HepG2 (cell line): ENCODE data around the gene RBM18. TPM values are rescaled to one million over a fixed set of nuclear protein-coding genes. Genes with fewer than 3 reads are reported as not detected.
A peak's percentile ranks its signal among the peaks of the same experiment; 100 is the strongest.

ENCODE experiments used
- BCL6 ChIP-seq: IDR thresholded peaks from 2 replicates; pipeline ENCODE4 v1.6.1; 2016; ENCODE audit warnings: missing genetic modification reagents, missing compliant biosample characterization
- DNMT1 ChIP-seq: sonication (generic); formaldehyde crosslinking; IDR thresholded peaks from 2 replicates; pipeline ENCODE4 v1.5.1; 2020; ENCODE audit warnings: mild to moderate bottlenecking, missing genetic modification reagents
- EP300 ChIP-seq, 3 experiments: sonication (generic) in 1 of 3; formaldehyde crosslinking in 1 of 3; IDR thresholded peaks; 2 replicates each; pipeline versions ENCODE4 v1.5.1 to v1.6.1; 2011 to 2020; ENCODE audit warnings: low read depth in 2 of 3, low read length in 2 of 3, borderline replicate concordance in 1 of 3, improper control_type of control experiment in 1 of 3, mild to moderate bottlenecking in 1 of 3, missing genetic modification reagents in 1 of 3, moderate library complexity in 1 of 3
- ESRRA ChIP-seq: sonication (generic); formaldehyde crosslinking; IDR thresholded peaks from 2 replicates; pipeline ENCODE4 v1.5.1; 2020; ENCODE audit warnings: mild to moderate bottlenecking, low read depth, missing genetic modification reagents
- HDAC2 ChIP-seq: sonication (generic); formaldehyde crosslinking; IDR thresholded peaks from 2 replicates; pipeline ENCODE4 v1.4.0; 2020; ENCODE audit warnings: missing genetic modification reagents
- HNF4G ChIP-seq, 2 experiments: sonication (generic) in 1 of 2; formaldehyde crosslinking in 1 of 2; IDR thresholded peaks; 2 replicates each; pipeline versions ENCODE4 v1.4.0 to v1.6.1; 2011 to 2020; ENCODE audit warnings: borderline replicate concordance in 2 of 2, low read depth in 2 of 2, mild to moderate bottlenecking in 2 of 2, low read length in 1 of 2, missing genetic modification reagents in 1 of 2, moderate library complexity in 1 of 2
- HOXD1 ChIP-seq: sonication (generic); formaldehyde crosslinking; IDR thresholded peaks from 2 replicates; pipeline ENCODE4 v1.5.0; 2020; ENCODE audit warnings: missing genetic modification reagents
- KDM2A ChIP-seq: sonication (generic); formaldehyde crosslinking; IDR thresholded peaks from 2 replicates; pipeline ENCODE4 v1.4.0; 2020; ENCODE audit warnings: low read depth, missing genetic modification reagents, borderline replicate concordance
- NR2F1 ChIP-seq, 2 experiments: fragments of 450-650 bp in 1 of 2; formaldehyde crosslinking in 1 of 2; IDR thresholded peaks; 2 replicates each; pipeline versions ENCODE4 v1.5.0 to v1.6.1; 2016 to 2020; ENCODE audit warnings: mild to moderate bottlenecking in 1 of 2, missing compliant biosample characterization in 1 of 2, missing genetic modification reagents in 1 of 2, moderate library complexity in 1 of 2
- PITX1 ChIP-seq: sonication (generic); formaldehyde crosslinking; IDR thresholded peaks from 2 replicates; pipeline ENCODE4 v1.5.1; 2020; ENCODE audit warnings: mild to moderate bottlenecking, missing genetic modification reagents
- POGK ChIP-seq: sonication (generic); formaldehyde crosslinking; conservative IDR thresholded peaks from 2 replicates; pipeline ENCODE4 v1.8.0; 2022; ENCODE audit warnings: mild to moderate bottlenecking, moderate library complexity, missing genetic modification reagents
- RARA ChIP-seq: IDR thresholded peaks from 2 replicates; pipeline ENCODE4 v1.6.1; 2016; ENCODE audit warnings: missing genetic modification reagents, missing compliant biosample characterization
- REPIN1 ChIP-seq: sonication (generic); formaldehyde crosslinking; IDR thresholded peaks from 2 replicates; pipeline ENCODE4 v1.8.0; 2022; ENCODE audit warnings: missing genetic modification reagents, low read depth, mild to moderate bottlenecking, borderline replicate concordance
- RFX5 ChIP-seq: IDR thresholded peaks from 2 replicates; pipeline ENCODE4 v1.6.1; 2011; ENCODE audit warnings: low read depth, low read length, improper control_type of control experiment
- RXRA ChIP-seq: sonication (generic); formaldehyde crosslinking; IDR thresholded peaks from 2 replicates; pipeline ENCODE4 v1.5.1; 2020; ENCODE audit warnings: missing genetic modification reagents
- SALL1 ChIP-seq: sonication (generic); formaldehyde crosslinking; IDR thresholded peaks from 2 replicates; pipeline ENCODE4 v1.8.0; 2022; ENCODE audit warnings: mild to moderate bottlenecking, missing genetic modification reagents
- SAP130 ChIP-seq: IDR thresholded peaks from 2 replicates; pipeline ENCODE4 v1.6.1; 2016; ENCODE audit warnings: low read depth
- SKI ChIP-seq: fragments of 450-650 bp; IDR thresholded peaks from one replicate; pipeline ENCODE4 v1.6.1; 2018; ENCODE audit warnings: mild to moderate bottlenecking; ENCODE audit not compliant: partially characterized antibody
- TARDBP ChIP-seq: sonication (generic); formaldehyde crosslinking; IDR thresholded peaks from 2 replicates; pipeline ENCODE4 v1.8.0; 2022; ENCODE audit warnings: mild to moderate bottlenecking, missing genetic modification reagents
- TBX2 ChIP-seq: sonication (generic); formaldehyde crosslinking; IDR thresholded peaks from 2 replicates; pipeline ENCODE4 v1.5.0; 2020; ENCODE audit warnings: missing genetic modification reagents, mild to moderate bottlenecking, borderline replicate concordance
- TEF ChIP-seq: sonication (generic); formaldehyde crosslinking; IDR thresholded peaks from 2 replicates; pipeline ENCODE4 v1.5.0; 2020; ENCODE audit warnings: missing genetic modification reagents
- THAP7 ChIP-seq: sonication (generic); formaldehyde crosslinking; IDR thresholded peaks from 2 replicates; pipeline ENCODE4 v1.8.1; 2023; ENCODE audit warnings: mild to moderate bottlenecking, missing genetic modification reagents
- ZMYM4 ChIP-seq: sonication (generic); formaldehyde crosslinking; IDR thresholded peaks from 2 replicates; pipeline ENCODE4 v1.8.1; 2023; ENCODE audit warnings: mild to moderate bottlenecking, missing genetic modification reagents
- ZNF296 ChIP-seq: sonication (generic); formaldehyde crosslinking; conservative IDR thresholded peaks from 2 replicates; pipeline ENCODE4 v1.5.0; 2020; ENCODE audit warnings: mild to moderate bottlenecking, missing genetic modification reagents
- ZNF362 ChIP-seq: sonication (generic); formaldehyde crosslinking; IDR thresholded peaks from 2 replicates; pipeline ENCODE4 v1.4.0; 2020; ENCODE audit warnings: missing genetic modification reagents, mild to moderate bottlenecking, borderline replicate concordance
- polyA plus RNA-seq, 8 experiments: library from polyadenylated mRNA; depleted of rRNA in 3 of 8; stranded (reverse) in 7 of 8; unstranded in 1 of 8; fragments of >200 nt; fragmentation: Illumina TruSeq in 4 of 8; extraction: Trizol in 4 of 8; gene quantifications; 2 replicates each; pipeline versions ENCODE4 v1.2.1 to v1.2.3, GENCODE V29; 2011 to 2016; ENCODE audit warnings: low read depth in 4 of 8, missing spikeins in 1 of 8, mixed read lengths in 1 of 8; ENCODE audit not compliant: insufficient read depth in 1 of 8
- total RNA-seq, 5 experiments: library from RNA; depleted of rRNA; stranded (reverse); fragments of >200 nt; fragmentation: Illumina TruSeq; extraction: Trizol; gene quantifications; 2 replicates each; pipeline ENCODE4 v1.2.3, GENCODE V29; 2016; ENCODE audit warnings: low read depth in 1 of 5

Gene RBM18
- total and polyA plus RNA-seq, 2 of the 13 experiments (the other 11 are each of a cell fraction or from before 2014, with no cell fraction given) = 12.6 to 16.6 TPM

GRCh38 chr9:122188369-122188768 lies 76.3 kb downstream of the RBM18 start (continued):
- TF ChIP-seq ZMYM4 = peak; percentile 59; the same call in 1 of the 2 replicates
- no peak for TF ChIP-seq DNMT1 (CRISPR knock-in tag)
- peak; percentile 61 for TF ChIP-seq BCL6 (CRISPR knock-in tag)
- TF ChIP-seq ZNF296 (CRISPR knock-in tag) = no peak
- no peak for TF ChIP-seq HOXD1 (CRISPR knock-in tag)
- TF ChIP-seq POGK (CRISPR knock-in tag) = 0 out of 2 replicates have a peak, but pooled peaks have one; percentile 38
- TF ChIP-seq KDM2A (CRISPR knock-in tag) = no peak
- TF ChIP-seq TARDBP (CRISPR knock-in tag) = 0 out of 2 replicates have a peak, but pooled peaks have one; percentile 40
- TF ChIP-seq ZNF362 (CRISPR knock-in tag) = no peak
- TF ChIP-seq RARA (CRISPR knock-in tag) = peak; percentile 84
- TF ChIP-seq RXRA (CRISPR knock-in tag) = peak; percentile 70
- peak; percentile 39; the same call in 1 of the 2 replicates for TF ChIP-seq HNF4G (IDR thresholded peaks at IDR 0.05; ENCODE audit: borderline replicate concordance, low read depth, low read length)
- TF ChIP-seq HNF4G (CRISPR knock-in tag; IDR thresholded peaks at IDR 0.05; ENCODE audit: borderline replicate concordance, low read depth) = no peak
- peak in 1 of 2 experiments; percentile 27; a peak in 1 of 4 replicates for TF ChIP-seq EP300 (IDR thresholded peaks at IDR 0.05; ENCODE audit: low read depth in 2 of 2, low read length in 2 of 2)
- TF ChIP-seq EP300 (CRISPR knock-in tag; IDR thresholded peaks at IDR 0.05; ENCODE audit: borderline replicate concordance) = no peak
- TF ChIP-seq THAP7 (CRISPR knock-in tag) = no peak
- peak; percentile 87 for TF ChIP-seq PITX1 (CRISPR knock-in tag)
- 0 out of 2 replicates have a peak, but pooled peaks have one; percentile 40 for TF ChIP-seq REPIN1 (CRISPR knock-in tag)
- peak; percentile 35; the same call in 1 of the 2 replicates for TF ChIP-seq TBX2 (CRISPR knock-in tag)
- peak; percentile 60; the same call in 1 of the 2 replicates for TF ChIP-seq SALL1 (CRISPR knock-in tag)
- 0 out of 2 replicates have a peak, but pooled peaks have one; percentile 12 for TF ChIP-seq SAP130 (CRISPR knock-in tag)
- TF ChIP-seq SKI = peak; percentile 58
- peak; percentile 71 to 88 for TF ChIP-seq NR2F1 (CRISPR knock-in tag; IDR thresholded peaks at IDR 0.05)
- TF ChIP-seq RFX5 = no peak
- peak; percentile 36; the same call in 1 of the 2 replicates for TF ChIP-seq ESRRA (CRISPR knock-in tag)
- TF ChIP-seq HDAC2 (CRISPR knock-in tag) = peak; percentile 59; the same call in 1 of the 2 replicates
- no peak for TF ChIP-seq TEF (CRISPR knock-in tag)
